Endothelial cell of umbilical vein (primary cell): ENCODE data around the gene GALNT8. TPM values are rescaled to one million over a fixed set of nuclear protein-coding genes. Genes with fewer than 3 reads are reported as not detected.

Source experiments
- BruUV-seq: library from RNA; stranded (reverse); fragments of 400-500 nt; replicated peaks from 2 replicates; lab custom pipeline; 2021; lab: Mats Ljungman, UMichigan
- CTCF ChIA-PET: fragments of 300-600, 350-600 bp; sonication (Branson Sonifier 250); formaldehyde crosslinking; loops from one replicate; lab custom pipeline; 2021; ENCODE audit warnings: antibody characterized with exemption, inconsistent platforms; lab: Charles Lee
- POLR2A ChIA-PET: fragments of 300-600, 350-600 bp; sonication (Branson Sonifier 250); formaldehyde crosslinking; loops from one replicate; lab custom pipeline; 2021; ENCODE audit warnings: antibody characterized with exemption, inconsistent platforms; lab: Charles Lee
- DNase-seq: peaks from one replicate; pipeline ENCODE4 v3.0.0-alpha.2; 2011; ENCODE audit warnings: low read depth, low spot score
- FAIRE-seq: peaks from 2 replicates; lab custom pipeline; 2011; peaks lifted over from hg19 to GRCh38; lab: Jason Lieb, UNC
- H2AFZ ChIP-seq: 2 replicates; pipeline ENCODE4 v1.6.0; 2012; ENCODE audit warnings: low read depth, low read length, control low read depth, inconsistent platforms
- H3K27ac ChIP-seq: 2 replicates; pipeline ENCODE4 v1.5.1; 2011; ENCODE audit warnings: low read depth, mild to moderate bottlenecking, control low read depth, low read length, moderate library complexity; ENCODE audit not compliant: insufficient read depth
- H3K27me3 ChIP-seq, 2 experiments: 2 replicates each; pipeline versions ENCODE4 v1.6.0 to v1.6.1; 2011; ENCODE audit warnings: low read length in 2 of 2, mixed read lengths in 1 of 2; ENCODE audit not compliant: control insufficient read depth in 2 of 2, insufficient read depth in 2 of 2
- H3K36me3 ChIP-seq, 2 experiments: 2 replicates in 1 of 2; 3 replicates in 1 of 2; pipeline ENCODE4 v1.5.1; 2011; ENCODE audit warnings: low read length in 2 of 2, mild to moderate bottlenecking in 1 of 2, moderate library complexity in 1 of 2; ENCODE audit not compliant: control insufficient read depth in 2 of 2, insufficient read depth in 2 of 2; ENCODE audit errors: extremely low read depth in 1 of 2
- H3K4me1 ChIP-seq: 3 replicates; pipeline ENCODE4 v1.5.1; 2011; ENCODE audit warnings: mild to moderate bottlenecking, low read length; ENCODE audit not compliant: control insufficient read depth, insufficient read depth; ENCODE audit errors: extremely low read depth
- H3K4me2 ChIP-seq: 2 replicates; pipeline ENCODE4 v1.6.1; 2011; ENCODE audit warnings: low read length, control low read depth, mixed read lengths; ENCODE audit not compliant: insufficient read depth
- H3K4me3 ChIP-seq, 3 experiments: fragments of 200-600 bp in 1 of 3; sonication (generic), shearing (Covaris generic) in 1 of 3; replicated peaks in 1 of 3; 2 replicates each; pipeline ENCODE4 v1.5.1; 2011 to 2016; ENCODE audit warnings: control low read depth in 3 of 3, low read length in 3 of 3, mild to moderate bottlenecking in 2 of 3, inconsistent platforms in 1 of 3, low read depth in 1 of 3, moderate library complexity in 1 of 3; ENCODE audit not compliant: insufficient read depth in 1 of 3
- H3K79me2 ChIP-seq: 2 replicates; pipeline ENCODE4 v1.6.0; 2012; ENCODE audit warnings: low read length, inconsistent platforms; ENCODE audit not compliant: control insufficient read depth, insufficient read depth
- H3K9ac ChIP-seq: replicated peaks from 2 replicates; pipeline ENCODE3; 2011; ENCODE audit warnings: low read length, control low read depth; ENCODE audit not compliant: insufficient read depth; ENCODE audit errors: extremely low read depth
- H3K9me1 ChIP-seq: replicated peaks from 3 replicates; pipeline ENCODE4 v1.6.0; 2011; ENCODE audit warnings: mild to moderate bottlenecking, low read length; ENCODE audit not compliant: control insufficient read depth, insufficient read depth; ENCODE audit errors: extremely low read depth
- H3K9me3 ChIP-seq: replicated peaks from 2 replicates; pipeline ENCODE4 v1.5.1; 2012; ENCODE audit warnings: low read length, inconsistent platforms; ENCODE audit not compliant: control insufficient read depth, insufficient read depth
- H4K20me1 ChIP-seq: replicated peaks from 2 replicates; pipeline ENCODE3; 2011; ENCODE audit warnings: mild to moderate bottlenecking, low read length; ENCODE audit not compliant: control insufficient read depth, insufficient read depth; ENCODE audit errors: extremely low read depth
- CTCF ChIP-seq, 2 donors: IDR thresholded peaks; 1 replicate in 1 of 2; 2 replicates in 1 of 2; pipeline ENCODE4 v1.5.1; 2011; ENCODE audit warnings: low read length in 2 of 2, mild to moderate bottlenecking in 2 of 2, moderate library complexity in 2 of 2, control low read depth in 1 of 2, inconsistent platforms in 1 of 2, low read depth in 1 of 2; ENCODE audit not compliant: insufficient read depth in 1 of 2; ENCODE audit errors: extremely low read depth in 1 of 2
- EZH2 ChIP-seq: IDR thresholded peaks from 2 replicates; pipeline ENCODE4 v1.6.1; 2012; ENCODE audit warnings: borderline replicate concordance, low read depth, mild to moderate bottlenecking, moderate library complexity, low read length, inconsistent platforms; ENCODE audit not compliant: severe bottlenecking
- FOS ChIP-seq: IDR thresholded peaks from 2 replicates; pipeline ENCODE4 v1.6.1; 2011; ENCODE audit warnings: mild to moderate bottlenecking, low read length, moderate library complexity, borderline replicate concordance; ENCODE audit not compliant: insufficient read depth
- GATA2 ChIP-seq: IDR thresholded peaks from 2 replicates; pipeline ENCODE4 v1.7.0; 2011; ENCODE audit warnings: low read depth, mild to moderate bottlenecking, moderate library complexity, mixed read lengths, low read length; ENCODE audit not compliant: insufficient read length, insufficient read depth
- JUN ChIP-seq: IDR thresholded peaks from 2 replicates; pipeline ENCODE4 v1.6.1; 2011; ENCODE audit warnings: borderline replicate concordance, low read depth; ENCODE audit not compliant: insufficient read length, insufficient read depth
- MAX ChIP-seq: IDR thresholded peaks from 2 replicates; pipeline ENCODE4 v1.6.1; 2011; ENCODE audit not compliant: insufficient read depth, insufficient read length
- MYC ChIP-seq: IDR thresholded peaks from one replicate; pipeline ENCODE4 v1.6.1; 2011; ENCODE audit warnings: mild to moderate bottlenecking, low read depth, low read length
- POLR2A ChIP-seq: IDR thresholded peaks from 2 replicates; pipeline ENCODE4 v1.6.1; 2012; ENCODE audit warnings: low read depth, mild to moderate bottlenecking, control low read depth, low read length
- POLR2AphosphoS5 ChIP-seq: IDR thresholded peaks from 2 replicates; pipeline ENCODE4 v1.6.1; 2012; ENCODE audit warnings: low read depth, mild to moderate bottlenecking, control low read depth, low read length, moderate library complexity; ENCODE audit not compliant: insufficient read depth
- dilution Hi-C: fragments of 300-500 bp; cut with MboI; formaldehyde crosslinking; loops from one replicate; pipeline ENCODE4 v1.15.0; 2019; ENCODE audit warnings: low sequenced_read_pairs; ENCODE audit not compliant: extremely low pct_ligation_motif_present
- intact Hi-C: fragments of 100-400 bp; cut with micrococcal nuclease; formaldehyde crosslinking; loops from one replicate; pipeline ENCODE4 v1.10.0; 2022
- polyA plus RNA-seq, 4 experiments: library from polyadenylated mRNA; depleted of rRNA in 3 of 4; stranded (reverse) in 3 of 4; unstranded in 1 of 4; fragments of >200 nt; gene quantifications; 2 replicates each; pipeline versions ENCODE4 v1.2.1 to v1.2.3, GENCODE V29; 2011 to 2012; ENCODE audit warnings: missing spikeins in 1 of 4
- total RNA-seq: library from RNA; stranded (reverse); gene quantifications from 2 replicates; pipeline ENCODE4 v1.2.3, GENCODE V29; 2021

GALNT8 gene
- total and polyA plus RNA-seq, 2 donors (not counting 3 experiments of a cell fraction or from before 2014, with no cell fraction given): 0.03 to 0.09 TPM

- Histone ChIP-seq H3K4me2 (no peak overlapping the region), H2AFZ (no peak overlapping the region), H3K4me1 (no peaks in the 10 kb centered on the region), H3K79me2 (no peaks in the 10 kb centered on the region), H3K9ac (no peak overlapping the region), H3K27ac (no peak overlapping the region), H4K20me1 (no peaks in the 10 kb centered on the region), H3K9me1 (no peaks in the 10 kb centered on the region), H3K36me3 (no peaks in the 10 kb centered on the region), H3K9me3 (no peaks in the 10 kb centered on the region), H3K27me3 (peaks cover 0 to 4% of the 10 kb centered on the region in 2 experiments), H3K4me3 (no peak overlapping the region)
- dilution Hi-C loops: no loop called here
- CTCF ChIA-PET: no interaction called here
- POLR2A ChIA-PET: no interaction called here
- BruUV-seq: no TSS peak
- intact Hi-C loops: no loop called here
- no peak for FAIRE-seq
- no peak for TF ChIP-seq CTCF (IDR thresholded peaks at IDR 0.05; ENCODE audit: extremely low read depth in 1 of 2, insufficient read depth in 1 of 2, low read depth in 1 of 2, low read length in 2 of 2)
- no peak for TF ChIP-seq JUN
- TF ChIP-seq POLR2AphosphoS5: no peak
- no peak for TF ChIP-seq EZH2
- TF ChIP-seq MAX: no peak
- TF ChIP-seq GATA2: no peak
- TF ChIP-seq POLR2A: no peak
- TF ChIP-seq FOS: no peak
- TF ChIP-seq MYC: no peak
- DNase-seq: no peak
Measured at GRCh38 chr12:4714879-4715278, 5.3 kb upstream of the GALNT8 start.
